Measurements from ENCODE around the gene ROPN1L.
"Not testable (repeated sequence)": the region's sequence is repeated elsewhere in the genome, so short reads cannot be mapped to it uniquely, and the experiment has no call there.

ROPN1L gene

GRCh38 chr5:10480237-10480985 lies 38.7 kb downstream of the ROPN1L start:
- FAIRE-seq, result no peak

DNA sequence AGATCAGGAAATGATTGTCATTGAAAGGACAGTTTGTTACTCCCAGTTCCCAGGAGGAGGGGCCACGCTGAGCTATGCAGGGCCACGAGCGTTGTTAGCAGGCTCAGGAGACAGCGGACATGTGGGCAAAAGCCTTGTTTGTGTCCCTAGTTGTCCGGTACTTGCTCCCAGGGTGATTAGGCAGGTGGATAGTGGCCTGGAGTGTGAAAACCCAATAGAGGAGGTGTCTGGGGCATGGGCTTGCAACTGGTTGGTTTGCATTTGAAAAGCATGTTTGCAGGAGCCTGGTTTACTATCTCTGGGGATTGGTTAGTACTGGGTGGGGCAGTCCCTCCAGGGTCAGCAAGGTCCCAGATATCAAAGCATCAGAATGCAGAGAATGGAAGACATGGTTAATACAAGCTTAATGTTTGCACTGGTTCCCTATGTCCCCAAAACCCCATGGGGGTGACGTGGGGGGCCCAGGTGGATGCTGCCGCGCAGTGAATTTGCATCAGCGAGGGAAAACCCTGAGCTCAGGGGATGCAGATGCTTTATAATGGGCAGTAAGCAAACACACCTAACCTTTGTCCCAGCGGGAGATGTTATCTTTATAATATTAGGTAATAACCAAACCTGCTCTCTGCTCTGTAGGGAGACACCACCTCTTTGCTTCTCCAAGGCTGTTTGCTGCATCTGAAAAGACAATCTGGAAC lies 39.7 kb downstream of the ROPN1L start:
- FAIRE-seq, result no peak

- FAIRE-seq, result no peak
Measured at GRCh38 chr5:10482791-10483530, 41.3 kb downstream of the ROPN1L start.

DNA sequence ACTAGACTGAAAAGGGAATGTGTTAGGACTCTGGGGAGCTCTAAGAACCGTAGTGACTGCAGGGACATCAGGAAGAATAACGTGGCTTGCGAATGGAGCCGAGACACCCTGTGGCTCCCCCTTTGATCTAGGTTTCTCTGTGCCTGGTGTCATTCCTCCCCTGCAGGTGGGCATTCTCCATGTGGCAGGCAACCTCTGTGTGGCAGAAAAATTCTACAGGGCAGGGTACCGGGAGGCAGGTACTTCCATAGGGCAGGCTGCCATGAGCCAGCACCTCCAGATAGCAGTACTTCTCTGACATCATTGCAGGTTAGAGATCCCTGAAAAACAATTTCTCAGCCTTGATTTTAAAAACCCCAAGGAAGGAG lies 43.1 kb downstream of the ROPN1L start:
- no peak for FAIRE-seq

- no peak for FAIRE-seq
Measured at GRCh38 chr5:10485142-10485795, 43.6 kb downstream of the ROPN1L start.

DNA sequence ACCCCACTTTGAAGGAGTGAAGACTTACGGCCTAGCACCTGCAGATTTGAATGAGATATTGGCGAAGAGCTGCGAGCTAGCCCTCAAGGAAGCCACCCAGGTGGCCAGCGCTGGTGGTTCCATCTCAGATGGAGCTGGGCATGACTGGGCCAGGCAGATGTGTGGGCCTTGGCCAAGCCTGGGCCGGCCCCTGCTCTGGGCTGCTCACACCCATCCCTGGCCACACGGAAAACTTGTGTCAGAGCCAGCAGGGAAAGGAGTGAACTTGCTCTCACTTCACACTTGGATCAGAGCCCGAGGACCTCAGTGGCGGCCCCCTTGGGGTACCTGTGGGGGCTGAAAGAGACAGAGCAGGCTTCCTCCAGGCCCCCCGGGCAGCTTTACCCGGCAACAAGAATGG lies 44.2 kb downstream of the ROPN1L start:
- no peak for FAIRE-seq

GRCh38 chr5:10486511-10487344 lies 45.0 kb downstream of the ROPN1L start:
- FAIRE-seq, result no peak

DNA sequence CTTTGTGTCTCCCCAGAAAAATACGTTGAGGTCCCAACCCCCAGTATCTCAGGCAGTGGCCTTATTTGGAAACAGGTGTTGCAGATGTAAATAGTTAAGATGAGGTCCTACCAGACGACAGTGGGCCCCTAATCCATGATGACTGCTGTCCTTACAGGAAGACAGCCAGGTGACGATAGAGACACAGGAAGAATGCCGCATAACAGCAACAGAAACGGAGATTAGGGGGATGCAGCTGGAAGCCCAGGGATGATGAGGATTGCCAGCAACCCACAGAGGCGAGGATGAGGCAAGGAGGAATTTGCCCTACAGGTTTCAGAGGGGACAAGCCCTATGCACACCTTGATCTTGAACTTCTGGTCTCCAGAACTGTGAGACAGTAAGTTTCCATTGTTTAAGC lies 46.5 kb downstream of the ROPN1L start:
- FAIRE-seq, result no peak

GRCh38 chr5:10489810-10490426 lies 48.2 kb downstream of the ROPN1L start:
- no peak for FAIRE-seq

- FAIRE-seq, result no peak
Measured at GRCh38 chr5:10490927-10491672, 49.4 kb downstream of the ROPN1L start.

GRCh38 chr5:10491673-10492026 lies 50.0 kb downstream of the ROPN1L start:
- FAIRE-seq, result no peak

- no peak for FAIRE-seq
Measured at GRCh38 chr5:10493884-10494283, 52.2 kb downstream of the ROPN1L start.

DNA sequence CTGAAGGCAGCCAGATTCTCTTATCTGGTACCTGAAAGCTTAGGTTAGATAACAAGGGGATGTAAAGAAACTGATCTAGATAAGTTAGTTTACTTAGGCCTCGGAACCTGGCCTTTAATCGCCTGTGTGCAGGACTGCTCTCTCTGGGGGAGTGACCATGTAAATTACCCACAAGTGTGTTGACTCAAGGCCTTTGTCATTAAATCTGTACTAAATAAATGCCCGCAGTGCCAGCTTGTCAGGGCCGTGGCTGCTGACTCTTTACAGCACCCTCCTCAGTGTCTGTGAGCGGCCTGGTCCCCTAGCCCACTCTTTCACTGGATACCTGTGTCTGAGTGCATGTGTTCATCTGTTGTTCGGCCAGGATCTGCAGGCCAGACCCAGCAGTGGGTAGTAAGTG lies 52.8 kb downstream of the ROPN1L start:
- not testable (repeated sequence) for FAIRE-seq

DNA sequence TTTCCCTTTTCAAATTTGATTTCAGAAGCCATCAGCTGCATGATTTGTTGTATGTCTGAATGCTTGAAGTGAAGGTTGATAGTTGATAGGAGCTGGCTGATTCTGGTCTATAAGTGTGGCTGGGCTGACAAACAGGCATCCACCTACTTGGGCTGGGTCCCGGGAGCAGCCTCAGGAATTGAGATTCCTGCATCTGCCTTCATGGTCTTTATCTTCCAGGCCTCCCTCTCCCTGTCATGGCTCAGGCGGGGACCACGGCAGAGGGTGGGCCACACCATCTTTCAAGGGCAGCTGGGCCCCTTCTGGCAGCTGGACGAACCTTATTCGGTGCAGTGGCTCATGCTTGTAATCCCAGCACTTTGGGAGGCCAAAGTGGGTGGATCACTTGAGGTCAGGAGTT lies 55.9 kb downstream of the ROPN1L start:
- no peak for FAIRE-seq

DNA sequence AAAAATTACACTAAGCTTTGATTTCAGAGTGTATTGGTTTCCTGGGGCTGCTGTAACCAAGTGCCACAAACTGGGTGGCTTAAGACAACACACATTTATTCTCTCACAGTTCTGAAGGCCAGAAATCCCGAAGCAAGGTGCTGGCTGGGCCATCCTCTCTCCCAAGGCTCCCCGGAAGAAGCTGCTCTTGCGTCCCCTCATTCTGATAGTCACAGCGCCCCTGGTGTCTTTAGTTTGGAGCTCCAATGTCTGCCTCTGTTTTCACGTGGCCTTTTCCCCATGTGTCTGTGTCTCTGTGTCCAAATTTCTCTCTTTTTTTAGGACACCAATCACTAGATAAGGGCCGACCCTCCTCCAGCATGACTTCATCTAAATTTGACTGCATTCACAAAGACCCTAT lies 56.7 kb downstream of the ROPN1L start:
- no peak for FAIRE-seq

DNA sequence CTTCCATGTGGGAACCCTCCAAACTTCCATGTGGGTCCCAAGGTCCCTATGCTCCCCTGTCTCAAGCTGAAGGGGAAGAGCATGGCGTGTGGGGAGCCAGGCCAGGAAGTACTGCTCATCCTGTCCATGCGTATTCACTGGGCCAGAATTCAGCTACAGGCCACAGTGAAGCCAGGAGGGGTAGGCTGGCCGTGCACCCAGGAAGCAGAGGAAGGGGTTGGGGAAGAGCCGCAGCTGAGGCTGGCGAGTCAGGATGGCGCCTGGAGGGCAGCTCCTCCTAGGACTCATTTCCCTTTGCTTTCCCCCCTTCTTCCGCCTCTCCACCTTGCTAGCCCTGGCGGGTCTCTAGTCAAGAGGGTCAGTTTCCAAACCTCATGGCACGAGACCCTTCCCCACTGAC lies 57.4 kb downstream of the ROPN1L start:
- no peak for FAIRE-seq

GRCh38 chr5:10499776-10500175 lies 58.1 kb downstream of the ROPN1L start:
- no peak for FAIRE-seq

DNA sequence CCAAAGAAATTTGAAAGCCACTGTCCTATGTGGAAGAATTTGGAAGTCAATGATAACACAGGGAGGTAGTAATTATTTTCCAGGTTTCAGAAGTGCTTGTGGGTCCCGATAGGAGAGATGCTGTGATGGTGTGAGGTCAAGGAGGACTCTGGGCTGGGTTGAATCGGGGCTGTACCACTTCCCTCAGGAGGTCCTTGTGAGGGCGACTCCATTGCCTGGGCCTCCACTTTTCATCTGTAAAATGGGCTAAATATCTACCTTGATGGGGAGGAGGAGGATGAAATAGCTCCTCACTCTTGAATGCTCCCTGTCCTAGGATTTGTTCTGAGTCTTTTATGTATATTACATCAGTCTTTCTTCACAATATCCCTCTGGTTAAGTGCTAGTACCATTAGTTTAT lies 59.0 kb downstream of the ROPN1L start:
- no peak for FAIRE-seq

GRCh38 chr5:10501554-10502075 lies 59.9 kb downstream of the ROPN1L start:
- FAIRE-seq, result no peak

GRCh38 chr5:10502130-10502529 lies 60.5 kb downstream of the ROPN1L start:
- FAIRE-seq, result no peak

- FAIRE-seq, result no peak
Measured at GRCh38 chr5:10502578-10502977, 60.9 kb downstream of the ROPN1L start.

Measured in colon (tissue), 2 donors.